Measurements from ENCODE around the gene ZKSCAN1.

Gene ZKSCAN1

DNA sequence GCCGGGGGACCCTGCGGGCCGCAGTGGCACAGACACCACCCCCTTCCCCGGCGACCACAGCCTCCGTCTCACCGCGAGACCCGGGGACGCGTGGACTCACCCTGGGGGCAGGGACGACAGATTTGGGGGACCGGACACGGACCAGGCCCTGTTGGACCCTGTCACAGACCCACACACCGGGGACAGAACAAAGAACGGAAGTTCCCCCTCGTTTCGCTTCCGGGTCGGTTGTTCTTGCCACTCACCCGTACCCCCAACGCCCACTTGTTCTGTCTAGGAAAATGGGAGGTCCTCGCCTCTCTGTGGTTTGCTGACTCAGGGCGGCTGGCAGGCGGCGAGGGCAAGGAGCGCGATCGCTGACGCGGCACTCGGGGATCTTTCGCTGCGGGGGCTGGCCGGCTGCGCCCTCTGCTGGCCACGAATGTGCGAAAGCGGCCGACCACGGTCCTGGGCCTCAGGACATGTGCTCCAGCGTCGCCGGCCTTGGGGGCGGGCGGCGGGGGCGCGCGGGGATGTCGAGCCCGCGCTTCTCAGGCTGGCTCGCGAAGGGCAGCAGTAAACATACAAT, 66.2 kb downstream of the ZKSCAN1 start, which contains the start of gene ZNF3:
TSS of gene ZNF3 (minus strand) at position 189 of the 568 bp plus-strand sequence. CDS start 4,366 bp downstream, outside the sequence.
- DNase-seq = peak; percentile 94 to 97

DNA sequence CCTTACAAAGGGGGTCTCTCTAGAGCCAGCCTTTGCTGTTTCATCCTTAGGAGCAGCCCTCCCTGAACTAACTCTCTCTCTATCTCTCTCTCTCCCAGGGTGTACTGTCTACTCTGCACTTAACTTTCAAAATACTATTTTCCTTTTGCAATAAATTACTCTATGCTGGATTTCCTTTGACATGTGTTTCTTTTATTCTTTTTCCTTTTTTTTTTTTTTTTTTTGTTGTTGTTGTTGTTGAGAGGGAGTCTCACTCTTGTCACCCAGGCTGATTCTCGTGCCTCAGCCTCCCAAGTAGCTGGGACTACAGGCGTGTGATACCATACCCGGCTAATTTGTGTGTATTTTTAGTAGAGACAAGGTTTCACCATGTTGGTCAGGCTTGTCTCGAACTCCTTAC, 67.6 kb downstream of the ZKSCAN1 start:
- DNase-seq = no peak

DNA sequence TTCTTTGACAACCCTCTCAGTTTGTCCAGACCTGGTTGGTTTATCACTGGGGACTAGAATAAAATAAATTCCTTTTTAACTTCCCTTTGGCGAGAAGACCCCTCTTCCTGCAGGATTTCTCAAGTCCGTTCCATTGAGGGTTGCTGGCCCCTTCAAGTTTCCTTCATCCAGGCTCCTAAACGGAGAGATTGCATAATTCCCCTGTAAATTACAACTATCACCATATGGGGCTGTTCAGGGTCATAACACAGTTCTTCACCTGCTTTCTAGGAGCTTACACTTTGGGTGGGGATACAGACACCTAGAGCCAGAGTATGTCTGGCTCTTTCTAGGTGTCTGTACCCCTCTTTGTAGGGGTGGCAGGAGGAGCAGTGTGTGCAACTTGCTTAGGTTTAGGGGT, 70.1 kb downstream of the ZKSCAN1 start:
- no peak for DNase-seq

DNA sequence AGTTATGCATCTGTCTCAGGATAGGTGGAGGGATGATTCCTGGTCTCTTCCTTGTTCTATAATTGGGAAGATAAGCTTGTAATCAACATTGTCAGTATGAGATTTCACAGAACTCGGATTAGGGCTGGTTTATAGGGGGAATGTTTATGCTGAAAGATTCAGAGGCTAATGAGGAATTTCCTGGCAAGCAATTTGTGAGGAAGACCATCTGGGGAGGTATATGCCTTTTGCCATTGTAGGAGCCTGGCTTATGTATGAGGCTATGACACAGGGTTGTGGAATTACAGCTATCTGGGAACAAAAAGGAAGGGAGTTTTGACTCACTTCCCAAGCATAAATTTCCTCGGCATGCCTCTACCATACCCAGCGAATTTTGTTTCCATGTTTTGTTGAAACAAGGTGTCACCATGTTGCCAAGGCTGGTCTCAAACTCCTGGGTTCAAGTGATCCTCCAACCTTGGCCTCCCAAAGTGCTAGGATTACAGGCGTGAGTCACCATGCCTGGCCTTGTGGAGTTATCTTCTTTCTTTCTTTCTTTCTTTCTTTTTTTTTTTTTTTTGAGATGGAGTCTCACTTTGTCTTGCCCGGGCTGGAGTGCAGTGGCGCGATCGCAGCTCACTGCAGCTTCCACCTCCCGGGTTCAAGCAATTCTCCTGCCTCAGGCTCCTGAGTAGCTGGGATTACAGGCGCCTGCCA, 71.8 kb downstream of the ZKSCAN1 start:
- DNase-seq = no peak

DNA sequence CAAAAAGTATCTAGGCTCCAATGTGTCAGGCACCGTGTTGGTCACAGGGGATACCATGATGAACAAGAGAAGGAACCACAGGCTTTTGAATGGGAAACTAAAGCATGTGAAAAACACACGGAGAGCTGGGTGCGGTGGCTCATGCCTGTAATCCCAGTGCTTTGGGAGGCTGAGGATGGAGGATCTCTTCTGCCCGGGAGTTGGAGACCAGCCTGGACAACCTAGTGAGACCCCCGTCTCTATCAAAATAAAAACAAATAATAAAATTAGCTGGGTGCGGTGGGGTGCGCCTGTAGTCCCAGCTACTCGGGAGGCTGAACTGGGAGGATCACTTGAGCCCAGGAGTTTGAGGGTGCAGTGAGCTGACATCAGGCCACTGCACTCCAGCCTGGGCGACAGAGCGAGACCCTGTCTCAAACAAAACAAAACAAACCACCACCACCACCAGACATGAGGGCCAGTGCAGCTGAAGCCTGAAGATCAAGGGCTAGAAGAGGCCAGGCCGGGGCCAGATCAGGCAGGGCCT, 72.8 kb downstream of the ZKSCAN1 start:
- no peak for DNase-seq

DNA sequence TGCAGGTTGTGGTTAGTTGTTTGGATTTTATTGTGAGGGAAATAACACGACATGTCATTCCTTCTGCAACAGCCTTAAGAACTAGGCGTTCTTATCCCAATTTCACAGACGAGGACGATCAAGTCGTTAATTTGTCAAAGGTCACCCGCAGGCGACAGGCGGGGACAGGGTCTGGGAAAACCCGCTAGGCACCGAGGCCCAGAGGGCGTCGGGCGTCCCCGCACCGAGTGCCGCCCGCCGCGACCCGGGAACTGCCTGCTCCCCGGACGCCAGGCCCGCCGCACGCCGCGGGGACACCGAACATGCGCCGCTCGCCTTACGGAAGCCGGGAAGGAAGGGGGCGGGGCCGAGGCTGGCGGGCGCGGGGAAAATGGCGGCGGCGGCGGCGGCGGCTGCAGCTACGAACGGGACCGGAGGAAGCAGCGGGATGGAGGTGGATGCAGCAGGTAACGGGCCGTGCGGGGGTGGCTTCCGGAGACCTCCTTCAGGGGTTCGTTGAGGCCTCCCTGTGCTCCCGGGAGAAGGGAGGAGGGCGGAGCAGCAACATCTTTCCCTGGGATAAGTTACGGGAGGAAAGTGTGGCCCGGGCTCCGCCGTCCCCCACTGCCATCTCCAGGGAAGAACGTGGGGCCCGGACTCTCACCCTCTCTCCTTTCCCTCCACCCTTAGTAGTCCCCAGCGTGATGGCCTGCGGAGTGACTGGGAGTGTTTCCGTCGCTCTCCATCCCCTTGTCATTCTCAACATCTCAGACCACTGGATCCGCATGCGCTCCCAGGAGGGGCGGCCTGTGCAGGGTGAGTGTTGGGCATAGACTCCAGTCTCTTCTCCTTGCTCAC, 73.4 kb downstream of the ZKSCAN1 start, which contains the start of gene COPS6:
TSS of gene COPS6 (plus strand) at position 349 of the 837 bp plus-strand sequence. CDS start at position 371, 22 bp downstream.
- DNase-seq = peak in 1 of 2 experiments; percentile 16

DNA sequence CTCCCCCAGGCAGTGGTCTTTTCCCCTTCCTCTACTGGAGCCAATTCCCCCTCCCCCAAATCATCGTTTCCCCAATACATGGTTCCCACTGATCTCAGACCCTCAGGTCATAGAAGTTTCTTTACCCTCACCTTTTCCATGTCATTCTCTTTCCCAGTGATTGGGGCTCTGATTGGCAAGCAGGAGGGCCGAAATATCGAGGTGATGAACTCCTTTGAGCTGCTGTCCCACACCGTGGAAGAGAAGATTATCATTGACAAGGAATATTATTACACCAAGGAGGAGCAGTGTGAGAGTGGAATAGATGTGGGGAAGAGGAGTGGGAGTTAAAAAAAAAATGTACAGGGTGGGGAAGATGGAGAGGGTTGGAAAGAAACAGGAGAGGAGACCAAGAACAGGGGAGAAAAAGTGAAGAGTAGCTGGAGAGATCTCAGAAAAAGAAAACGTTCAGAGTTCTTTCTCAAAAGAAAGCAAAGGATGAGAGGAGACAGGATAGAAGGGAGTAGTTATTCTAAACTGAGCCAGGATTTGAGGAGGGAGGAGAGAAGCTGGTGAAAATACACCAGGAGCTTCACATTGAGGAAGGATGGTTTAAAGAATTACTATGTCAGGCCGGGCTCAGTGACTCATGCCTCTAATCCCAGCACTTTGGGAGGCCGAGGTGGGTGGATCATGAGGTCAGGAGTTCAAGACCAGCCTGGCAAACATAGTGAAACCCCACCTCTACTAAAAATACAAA, 74.2 kb downstream of the ZKSCAN1 start:
- DNase-seq = no peak

DNA sequence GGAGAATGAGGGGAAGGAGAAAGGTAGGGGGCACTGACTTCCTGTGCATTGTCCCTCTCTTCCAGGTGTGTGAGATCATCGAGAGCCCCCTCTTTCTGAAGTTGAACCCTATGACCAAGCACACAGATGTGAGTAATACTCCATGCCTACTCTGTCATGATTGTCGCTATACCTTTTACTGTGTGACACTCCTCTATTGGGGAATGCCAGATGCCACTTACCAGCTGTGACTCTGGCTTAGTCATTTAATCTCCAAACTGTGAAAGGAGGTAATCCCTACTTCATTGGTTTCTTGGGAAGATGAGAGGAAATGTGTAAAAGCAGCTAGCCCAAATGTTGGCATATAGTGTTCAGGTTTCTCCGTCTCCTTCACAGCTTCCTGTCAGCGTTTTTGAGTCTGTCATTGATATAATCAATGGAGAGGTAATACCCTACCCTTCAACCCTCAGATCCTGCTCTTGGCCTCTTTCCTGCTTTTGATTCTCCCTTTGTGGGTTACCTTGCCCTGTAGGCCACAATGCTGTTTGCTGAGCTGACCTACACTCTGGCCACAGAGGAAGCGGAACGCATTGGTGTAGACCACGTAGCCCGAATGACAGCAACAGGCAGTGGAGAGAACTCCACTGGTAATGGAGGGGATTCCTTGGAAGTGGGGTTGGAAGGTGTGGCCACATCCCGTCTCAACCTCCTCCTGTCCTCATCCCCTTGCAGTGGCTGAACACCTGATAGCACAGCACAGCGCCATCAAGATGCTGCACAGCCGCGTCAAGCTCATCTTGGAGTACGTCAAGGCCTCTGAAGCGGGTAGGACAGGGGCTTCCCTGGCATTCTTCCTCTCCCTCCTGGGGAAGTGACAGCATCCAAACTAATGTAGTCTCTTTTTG, 75.4 kb downstream of the ZKSCAN1 start:
- no peak for DNase-seq
